GM12878 (cell line): ENCODE measurements around the gene IVD. TPM values are rescaled to one million over a fixed set of nuclear protein-coding genes. Genes with fewer than 3 reads are reported as not detected.

Experiments
- ATAC-seq: fragments of 200-7000 bp; cut with Tn5 transposase; 3 replicates; pipeline ENCODE4 v1.9.1; 2020; ENCODE audit warnings: mild to moderate bottlenecking, moderate library complexity
- BruUV-seq: library from RNA; stranded (reverse); fragments of 400-500 nt; replicated peaks from 2 replicates; lab custom pipeline; 2021; lab: Mats Ljungman, UMichigan
- CTCF ChIA-PET: fragments of 300-600 bp; sonication (Branson Sonifier 250); formaldehyde crosslinking; extraction: SDS; loops from one replicate; lab custom pipeline; 2021; ENCODE audit warnings: inconsistent platforms; lab: Yijun Ruan, JAX
- POLR2A ChIA-PET: fragments of 350-600 bp; formaldehyde crosslinking; extraction: SDS; loops from one replicate; lab custom pipeline; 2021; ENCODE audit warnings: inconsistent platforms; lab: Charles Lee
- RAD21 ChIA-PET: fragments of 300-600 bp; sonication (Branson Sonifier 250); formaldehyde crosslinking; loops from one replicate; lab custom pipeline; 2023; ENCODE audit warnings: antibody characterized with exemption; ENCODE audit not compliant: unreplicated experiment; lab: Charles Lee
- SMC1A ChIA-PET: fragments of 300-600 bp; sonication (Branson Sonifier 250); formaldehyde crosslinking; loops from one replicate; lab custom pipeline; 2023; ENCODE audit not compliant: unreplicated experiment, uncharacterized antibody; lab: Charles Lee
- DNase-seq: peaks from one replicate; pipeline ENCODE4 v3.0.0-alpha.2; 2011; ENCODE audit warnings: low read depth, low spot score
- FAIRE-seq: peaks from 3 replicates; lab custom pipeline; 2011; peaks lifted over from hg19 to GRCh38; lab: Jason Lieb, UNC
- H2AFZ ChIP-seq: 2 replicates; pipeline ENCODE4 v1.6.0; 2011; ENCODE audit warnings: low read depth, low read length, control low read depth; ENCODE audit not compliant: control insufficient read depth
- H3K27ac ChIP-seq: 2 replicates; pipeline ENCODE4 v1.5.1; 2011; ENCODE audit warnings: control low read depth; ENCODE audit not compliant: control insufficient read depth, insufficient read depth
- H3K27me3 ChIP-seq, 2 experiments: replicated peaks in 1 of 2; 2 replicates each; pipeline versions ENCODE4 v1.6.0 to v1.6.1; 2011; ENCODE audit warnings: low read length in 1 of 2; ENCODE audit not compliant: control insufficient read depth in 2 of 2, insufficient read depth in 2 of 2
- H3K36me3 ChIP-seq, 2 experiments: 2 replicates each; pipeline ENCODE4 v1.5.1; 2011; ENCODE audit warnings: low read length in 1 of 2; ENCODE audit not compliant: control insufficient read depth in 2 of 2, insufficient read depth in 2 of 2
- H3K4me1 ChIP-seq: 2 replicates; pipeline ENCODE4 v1.6.1; 2011; ENCODE audit warnings: mild to moderate bottlenecking, low read length, moderate library complexity, mixed read lengths; ENCODE audit not compliant: control insufficient read depth, insufficient read depth
- H3K4me2 ChIP-seq: 2 replicates; pipeline ENCODE4 v1.6.0; 2011; ENCODE audit warnings: control low read depth; ENCODE audit not compliant: control insufficient read depth, insufficient read depth
- H3K4me3 ChIP-seq: fragments of 200-600 bp; sonication (generic); 2 replicates; pipeline ENCODE4 v1.5.1; 2016
- H3K79me2 ChIP-seq: 2 replicates; pipeline ENCODE4 v1.6.0; 2011; ENCODE audit warnings: low read length; ENCODE audit not compliant: control insufficient read depth, insufficient read depth
- H3K9ac ChIP-seq: 2 replicates; pipeline ENCODE4 v1.8.0; 2011; ENCODE audit warnings: low read length, control low read depth, mixed read lengths; ENCODE audit not compliant: control insufficient read depth, insufficient read depth
- H3K9me3 ChIP-seq: replicated peaks from 3 replicates; pipeline ENCODE4 v1.5.1; 2011; ENCODE audit warnings: mild to moderate bottlenecking, low read length; ENCODE audit not compliant: control insufficient read depth, insufficient read depth
- H4K20me1 ChIP-seq: 2 replicates; pipeline ENCODE4 v1.6.0; 2011; ENCODE audit not compliant: control insufficient read depth, insufficient read depth
- BCL11A ChIP-seq: IDR thresholded peaks from 2 replicates; pipeline ENCODE4 v1.6.1; 2011; ENCODE audit warnings: low read depth, low read length
- BMI1 ChIP-seq: fragments of 450-650 bp; IDR thresholded peaks from 2 replicates; pipeline ENCODE4 v1.6.1; 2016; ENCODE audit warnings: mild to moderate bottlenecking, moderate library complexity, borderline replicate concordance
- CHD4 ChIP-seq: fragments of 200-600 bp; sonication (generic); IDR thresholded peaks from 2 replicates; pipeline ENCODE4 v1.6.1; 2016; ENCODE audit warnings: mild to moderate bottlenecking
- EGR1 ChIP-seq, 2 experiments: IDR thresholded peaks; 1 replicate in 1 of 2; 2 replicates in 1 of 2; pipeline ENCODE4 v1.6.1; 2011 to 2012; ENCODE audit warnings: low read depth in 2 of 2, low read length in 2 of 2, borderline replicate concordance in 1 of 2, mild to moderate bottlenecking in 1 of 2, moderate library complexity in 1 of 2
- NR2C1 ChIP-seq: fragments of 450-650 bp; IDR thresholded peaks from 2 replicates; pipeline ENCODE4 v1.6.1; 2017; ENCODE audit warnings: antibody characterized with exemption, mild to moderate bottlenecking, moderate library complexity
- PAX8 ChIP-seq: fragments of 450-650 bp; IDR thresholded peaks from 2 replicates; pipeline ENCODE4 v1.6.1; 2017; ENCODE audit warnings: mild to moderate bottlenecking, moderate library complexity
- POLR2AphosphoS5 ChIP-seq: IDR thresholded peaks from 2 replicates; pipeline ENCODE4 v1.6.1; 2011; ENCODE audit warnings: mild to moderate bottlenecking, low read length, inconsistent platforms
- SKIL ChIP-seq: fragments of 450-650 bp; IDR thresholded peaks from 2 replicates; pipeline ENCODE4 v1.6.1; 2017; ENCODE audit warnings: mild to moderate bottlenecking, low read depth, inconsistent platforms; ENCODE audit not compliant: poor library complexity, severe bottlenecking
- SREBF1 ChIP-seq: IDR thresholded peaks from 2 replicates; pipeline ENCODE4 v1.6.1; 2012; ENCODE audit warnings: mild to moderate bottlenecking, low read length
- STAT1 ChIP-seq: fragments of 450-650 bp; conservative IDR thresholded peaks from 2 replicates; pipeline ENCODE4 v1.6.1; 2014; ENCODE audit warnings: antibody characterized with exemption, mild to moderate bottlenecking
- TBL1XR1 ChIP-seq: IDR thresholded peaks from 2 replicates; pipeline ENCODE4 v1.6.1; 2012; ENCODE audit warnings: low read depth, low read length, improper control_type of control experiment
- ZNF274 ChIP-seq: IDR thresholded peaks from one replicate; pipeline ENCODE4 v1.8.0; 2011; ENCODE audit not compliant: insufficient read length, insufficient read depth
- WGBS: methylation state at CpG from one replicate; pipeline ENCODE4 v1.1.6; 2016; ENCODE audit warnings: low lambda C conversion rate; ENCODE audit not compliant: insufficient replicate concordance, insufficient coverage; ENCODE audit errors: missing lambda C conversion rate; 5-methylcytosine and 5-hydroxymethylcytosine counted together
- in situ Hi-C: fragments of 300-500 bp; cut with MboI; formaldehyde crosslinking; loops from 9 replicates; pipeline ENCODE4 v1.14.3; 2018; ENCODE audit warnings: mixed read lengths
- intact Hi-C: fragments of 100-400 bp; cut with micrococcal nuclease; formaldehyde crosslinking; loops from one replicate; pipeline ENCODE4 v1.14.2; 2022; ENCODE audit not compliant: unreplicated experiment
- polyA plus RNA-seq, 11 experiments: library from polyadenylated mRNA; depleted of rRNA in 4 of 11; unstranded in 6 of 11; stranded (reverse) in 5 of 11; fragments of >200 nt; fragmentation: Nextera tagmentation in 4 of 11; fragmentation: Illumina TruSeq in 1 of 11; extraction: Ambion mirVana in 4 of 11; extraction: Trizol in 1 of 11; gene quantifications; 1 replicate in 1 of 11; 2 replicates in 10 of 11; pipeline versions ENCODE4 v1.2.1 to v1.2.3, GENCODE V29; 2011 to 2016; ENCODE audit warnings: inconsistent platforms in 2 of 11, missing spikeins in 2 of 11, low read depth in 1 of 11
- total RNA-seq, 4 experiments: library from RNA; depleted of rRNA in 3 of 4; stranded (reverse); fragments of >200 nt in 3 of 4; fragmentation: Illumina TruSeq in 1 of 4; extraction: Trizol in 1 of 4; gene quantifications; 2 replicates each; pipeline versions ENCODE4 v1.2.1 to v1.2.3, GENCODE V29; 2013 to 2021
- TF ChIP-seq, protein P1 (sequence below): fragments of 450-650 bp; IDR thresholded peaks from 2 replicates; pipeline ENCODE4 v1.6.1; 2014; ENCODE audit warnings: mild to moderate bottlenecking
- TF ChIP-seq, protein P2 (sequence below), 3 experiments: IDR thresholded peaks in 2 of 3; conservative IDR thresholded peaks in 1 of 3; 2 replicates each; pipeline ENCODE4 v1.5.1; 2011; ENCODE audit warnings: low read depth in 3 of 3, low read length in 3 of 3, mild to moderate bottlenecking in 3 of 3, control low read depth in 2 of 3, moderate library complexity in 2 of 3, inconsistent platforms in 1 of 3, mixed read lengths in 1 of 3; ENCODE audit not compliant: control insufficient read depth in 2 of 3, insufficient read depth in 1 of 3; ENCODE audit errors: extremely low read depth in 1 of 3
- TF ChIP-seq, protein P3 (sequence below): fragments of 450-650 bp; IDR thresholded peaks from 2 replicates; pipeline ENCODE4 v1.6.1; 2016; ENCODE audit warnings: mild to moderate bottlenecking, moderate library complexity, borderline replicate concordance

Gene IVD
- total and polyA plus RNA-seq, 10 of the 15 experiments (the other 5 are each of a cell fraction or from before 2014, with no cell fraction given) = 5.3 to 59.8 (median 45.7) TPM

DNA sequence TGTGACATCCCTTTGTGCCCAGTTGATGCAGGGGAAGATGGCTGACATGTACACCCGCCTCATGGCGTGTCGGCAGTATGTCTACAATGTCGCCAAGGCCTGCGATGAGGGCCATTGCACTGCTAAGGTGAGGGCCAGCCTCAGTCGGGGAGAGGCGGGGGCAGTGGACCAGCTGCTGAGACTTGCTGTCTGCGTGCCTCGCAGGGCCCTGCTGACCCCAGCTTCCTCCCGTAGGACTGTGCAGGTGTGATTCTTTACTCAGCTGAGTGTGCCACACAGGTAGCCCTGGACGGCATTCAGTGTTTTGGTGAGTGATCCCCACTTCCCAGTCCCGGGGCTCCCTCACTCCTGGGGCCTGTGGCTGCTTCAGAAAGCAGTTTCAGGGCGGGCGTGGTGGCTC, 10.5 kb downstream of the IVD start (continued):
- TF ChIP-seq, protein P1, sequence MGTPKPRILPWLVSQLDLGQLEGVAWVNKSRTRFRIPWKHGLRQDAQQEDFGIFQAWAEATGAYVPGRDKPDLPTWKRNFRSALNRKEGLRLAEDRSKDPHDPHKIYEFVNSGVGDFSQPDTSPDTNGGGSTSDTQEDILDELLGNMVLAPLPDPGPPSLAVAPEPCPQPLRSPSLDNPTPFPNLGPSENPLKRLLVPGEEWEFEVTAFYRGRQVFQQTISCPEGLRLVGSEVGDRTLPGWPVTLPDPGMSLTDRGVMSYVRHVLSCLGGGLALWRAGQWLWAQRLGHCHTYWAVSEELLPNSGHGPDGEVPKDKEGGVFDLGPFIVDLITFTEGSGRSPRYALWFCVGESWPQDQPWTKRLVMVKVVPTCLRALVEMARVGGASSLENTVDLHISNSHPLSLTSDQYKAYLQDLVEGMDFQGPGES = no peak
- TF ChIP-seq, protein P2, sequence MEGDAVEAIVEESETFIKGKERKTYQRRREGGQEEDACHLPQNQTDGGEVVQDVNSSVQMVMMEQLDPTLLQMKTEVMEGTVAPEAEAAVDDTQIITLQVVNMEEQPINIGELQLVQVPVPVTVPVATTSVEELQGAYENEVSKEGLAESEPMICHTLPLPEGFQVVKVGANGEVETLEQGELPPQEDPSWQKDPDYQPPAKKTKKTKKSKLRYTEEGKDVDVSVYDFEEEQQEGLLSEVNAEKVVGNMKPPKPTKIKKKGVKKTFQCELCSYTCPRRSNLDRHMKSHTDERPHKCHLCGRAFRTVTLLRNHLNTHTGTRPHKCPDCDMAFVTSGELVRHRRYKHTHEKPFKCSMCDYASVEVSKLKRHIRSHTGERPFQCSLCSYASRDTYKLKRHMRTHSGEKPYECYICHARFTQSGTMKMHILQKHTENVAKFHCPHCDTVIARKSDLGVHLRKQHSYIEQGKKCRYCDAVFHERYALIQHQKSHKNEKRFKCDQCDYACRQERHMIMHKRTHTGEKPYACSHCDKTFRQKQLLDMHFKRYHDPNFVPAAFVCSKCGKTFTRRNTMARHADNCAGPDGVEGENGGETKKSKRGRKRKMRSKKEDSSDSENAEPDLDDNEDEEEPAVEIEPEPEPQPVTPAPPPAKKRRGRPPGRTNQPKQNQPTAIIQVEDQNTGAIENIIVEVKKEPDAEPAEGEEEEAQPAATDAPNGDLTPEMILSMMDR (IDR thresholded peaks at IDR 0.05 in 2 of 3, conservative IDR thresholded peaks at IDR 0.05 in 1 of 3; ENCODE audit: control insufficient read depth in 2 of 3, extremely low read depth in 1 of 3, insufficient read depth in 1 of 3, low read depth in 3 of 3, low read length in 3 of 3) = no peak
- TF ChIP-seq EGR1 (IDR thresholded peaks at IDR 0.05; ENCODE audit: borderline replicate concordance in 1 of 2, low read depth in 2 of 2, low read length in 2 of 2) (no peak), POLR2AphosphoS5 (no peak), CHD4 (no peak)

- ChIA-PET POLR2A (no interaction called here), RAD21 (no interaction called here), CTCF (interaction anchor here (0.8 to 3.2 kb wide), 6 partner anchors 20 to 93 kb away, joined by 3 to 10 read pairs (median 4); no protein-coding TSS in a partner anchor), SMC1A (no interaction called here)
- H3K79me2 ChIP-seq = no peaks in the 10 kb centered on the region
- H3K27me3 ChIP-seq = no peaks in the 10 kb centered on the region
- no peaks in the 10 kb centered on the region for H3K4me1 ChIP-seq
- no peak overlapping the region for H3K4me3 ChIP-seq
- no peak overlapping the region for H3K27ac ChIP-seq
- over 99% methylated on average over 10 of the region's 10 CpGs for WGBS
- intact Hi-C loops (no loop called here), in situ Hi-C loops (no loop called here)
- BruUV-seq = no TSS peak
- no peaks in the 10 kb centered on the region for H4K20me1 ChIP-seq
- ATAC-seq (no peak), DNase-seq (no peak), FAIRE-seq (no peak)
- no peak overlapping the region for H2AFZ ChIP-seq
- no peaks in the 10 kb centered on the region for H3K9me3 ChIP-seq
- H3K36me3 ChIP-seq = peaks cover 13 to 14% of the 10 kb centered on the region in 2 experiments; a peak in 3 of 4 replicates
- H3K4me2 ChIP-seq = no peak overlapping the region
- no peak overlapping the region for H3K9ac ChIP-seq
- TF ChIP-seq SREBF1 = no peak
- TF ChIP-seq PAX8 = no peak
- no peak for TF ChIP-seq SKIL
- TF ChIP-seq BMI1 = no peak
- TF ChIP-seq ZNF274 = no peak
- TF ChIP-seq, protein P3, sequence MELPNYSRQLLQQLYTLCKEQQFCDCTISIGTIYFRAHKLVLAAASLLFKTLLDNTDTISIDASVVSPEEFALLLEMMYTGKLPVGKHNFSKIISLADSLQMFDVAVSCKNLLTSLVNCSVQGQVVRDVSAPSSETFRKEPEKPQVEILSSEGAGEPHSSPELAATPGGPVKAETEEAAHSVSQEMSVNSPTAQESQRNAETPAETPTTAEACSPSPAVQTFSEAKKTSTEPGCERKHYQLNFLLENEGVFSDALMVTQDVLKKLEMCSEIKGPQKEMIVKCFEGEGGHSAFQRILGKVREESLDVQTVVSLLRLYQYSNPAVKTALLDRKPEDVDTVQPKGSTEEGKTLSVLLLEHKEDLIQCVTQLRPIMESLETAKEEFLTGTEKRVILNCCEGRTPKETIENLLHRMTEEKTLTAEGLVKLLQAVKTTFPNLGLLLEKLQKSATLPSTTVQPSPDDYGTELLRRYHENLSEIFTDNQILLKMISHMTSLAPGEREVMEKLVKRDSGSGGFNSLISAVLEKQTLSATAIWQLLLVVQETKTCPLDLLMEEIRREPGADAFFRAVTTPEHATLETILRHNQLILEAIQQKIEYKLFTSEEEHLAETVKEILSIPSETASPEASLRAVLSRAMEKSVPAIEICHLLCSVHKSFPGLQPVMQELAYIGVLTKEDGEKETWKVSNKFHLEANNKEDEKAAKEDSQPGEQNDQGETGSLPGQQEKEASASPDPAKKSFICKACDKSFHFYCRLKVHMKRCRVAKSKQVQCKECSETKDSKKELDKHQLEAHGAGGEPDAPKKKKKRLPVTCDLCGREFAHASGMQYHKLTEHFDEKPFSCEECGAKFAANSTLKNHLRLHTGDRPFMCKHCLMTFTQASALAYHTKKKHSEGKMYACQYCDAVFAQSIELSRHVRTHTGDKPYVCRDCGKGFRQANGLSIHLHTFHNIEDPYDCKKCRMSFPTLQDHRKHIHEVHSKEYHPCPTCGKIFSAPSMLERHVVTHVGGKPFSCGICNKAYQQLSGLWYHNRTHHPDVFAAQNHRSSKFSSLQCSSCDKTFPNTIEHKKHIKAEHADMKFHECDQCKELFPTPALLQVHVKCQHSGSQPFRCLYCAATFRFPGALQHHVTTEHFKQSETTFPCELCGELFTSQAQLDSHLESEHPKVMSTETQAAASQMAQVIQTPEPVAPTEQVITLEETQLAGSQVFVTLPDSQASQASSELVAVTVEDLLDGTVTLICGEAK = no peak
- no peak for TF ChIP-seq STAT1
- no peak for TF ChIP-seq TBL1XR1
- no peak for TF ChIP-seq NR2C1
- no peak for TF ChIP-seq BCL11A
Observed at GRCh38 chr15:40418126-40418525, 12.5 kb downstream of the IVD start.
